SU-DHL-6 (cell line): ENCODE measurements around the gene IGF2BP3.

Source experiments
- H2AFZ ChIP-seq: fragments of 200-600 bp; sonication (generic); 2 replicates; pipeline ENCODE4 v1.6.1; 2014; ENCODE audit warnings: low read depth, mild to moderate bottlenecking, moderate library complexity, mixed read lengths, antibody characterized with exemption, low read length; ENCODE audit not compliant: severe bottlenecking
- H3F3A ChIP-seq: fragments of 200-600 bp; shearing (Covaris generic); 2 replicates; pipeline ENCODE4 v1.6.0; 2016; ENCODE audit warnings: antibody characterized with exemption, mild to moderate bottlenecking; ENCODE audit not compliant: insufficient read depth
- H3K27ac ChIP-seq: fragments of 200-600 bp; sonication (generic); 2 replicates; pipeline ENCODE4 v1.5.1; 2016; ENCODE audit warnings: low read depth, mild to moderate bottlenecking, low read length, moderate library complexity, mixed read lengths
- H3K27me3 ChIP-seq: fragments of 200-600 bp; sonication (generic), shearing (Covaris generic); 2 replicates; pipeline ENCODE4 v1.6.0; 2014; ENCODE audit warnings: mild to moderate bottlenecking, low read length
- H3K36me3 ChIP-seq: fragments of 200-600 bp; sonication (generic); 2 replicates; pipeline ENCODE4 v1.6.1; 2014; ENCODE audit warnings: mild to moderate bottlenecking, low read length, mixed read lengths
- H3K4me2 ChIP-seq: fragments of 300-600, 200-600 bp; shearing (Covaris generic), sonication (generic); 2 replicates; pipeline ENCODE4 v1.6.0; 2014; ENCODE audit warnings: low read length, low read depth, mild to moderate bottlenecking; ENCODE audit not compliant: poor library complexity, severe bottlenecking
- H3K4me3 ChIP-seq: fragments of 200-600 bp; sonication (generic); 2 replicates; pipeline ENCODE4 v1.5.1; 2014; ENCODE audit warnings: antibody characterized with exemption, low read length, mild to moderate bottlenecking, mixed read lengths; ENCODE audit not compliant: insufficient read depth, poor library complexity, severe bottlenecking
- H3K79me2 ChIP-seq: fragments of 200-600 bp; sonication (generic); 2 replicates; pipeline ENCODE4 v1.6.1; 2014; ENCODE audit warnings: mild to moderate bottlenecking, low read length, moderate library complexity; ENCODE audit not compliant: insufficient read depth
- H3K9ac ChIP-seq: fragments of 200-600 bp; sonication (generic); 2 replicates; pipeline ENCODE4 v1.7.0; 2014; ENCODE audit warnings: mild to moderate bottlenecking, low read length
- H3K9me2 ChIP-seq: fragments of 200-600 bp; sonication (generic); replicated peaks from 2 replicates; pipeline ENCODE4 v1.6.1; 2014; ENCODE audit warnings: low read length; ENCODE audit not compliant: insufficient read depth
- H3K9me3 ChIP-seq: fragments of 200-600 bp; sonication (generic); 2 replicates; pipeline ENCODE4 v1.6.1; 2014; ENCODE audit warnings: low read length, mixed read lengths; ENCODE audit not compliant: insufficient read depth
- H4K20me1 ChIP-seq: fragments of 200-600 bp; sonication (generic); 2 replicates; pipeline ENCODE4 v1.6.1; 2014; ENCODE audit warnings: low read depth, mild to moderate bottlenecking, antibody characterized with exemption, low read length, moderate library complexity, mixed read lengths
- CTCF ChIP-seq: fragments of 200-600 bp; sonication (generic); IDR thresholded peaks from one replicate; pipeline ENCODE4 v1.5.1; 2017; ENCODE audit warnings: antibody characterized with exemption, mild to moderate bottlenecking, low read length, moderate library complexity; ENCODE audit not compliant: insufficient read depth, poor library complexity, severe bottlenecking
- EZH2phosphoT487 ChIP-seq: fragments of 200-600 bp; sonication (generic), shearing (Covaris generic); conservative IDR thresholded peaks from 2 replicates; pipeline ENCODE4 v1.6.1; 2018; ENCODE audit warnings: mild to moderate bottlenecking, antibody characterized with exemption, low read length, moderate library complexity, mixed read lengths

Gene IGF2BP3

GRCh38 chr7:23341846-23342598, 128.3 kb downstream of the IGF2BP3 start:
- Histone ChIP-seq H3K4me3 (no peak overlapping the region), H3K9ac (no peak overlapping the region), H3K79me2 (no peaks in the 10 kb centered on the region), H3K27me3 (no peaks in the 10 kb centered on the region), H3F3A (peaks cover 27% of the 10 kb centered on the region), H4K20me1 (no peaks in the 10 kb centered on the region), H3K27ac (no peak overlapping the region), H3K9me3 (no peaks in the 10 kb centered on the region), H3K4me2 (no peak overlapping the region), H2AFZ (no peak overlapping the region), H3K36me3 (peaks cover 86% of the 10 kb centered on the region), H3K9me2 (no peaks in the 10 kb centered on the region)
- TF ChIP-seq EZH2phosphoT487 (no peak), CTCF (no peak)

- Histone ChIP-seq H3K27me3 (no peaks in the 10 kb centered on the region), H3K9ac (no peak overlapping the region), H3F3A (peaks cover 21% of the 10 kb centered on the region), H3K9me2 (no peaks in the 10 kb centered on the region), H3K79me2 (no peaks in the 10 kb centered on the region), H2AFZ (no peak overlapping the region), H3K4me2 (no peak overlapping the region), H4K20me1 (no peaks in the 10 kb centered on the region), H3K27ac (no peak overlapping the region), H3K9me3 (no peaks in the 10 kb centered on the region), H3K4me3 (no peak overlapping the region), H3K36me3 (peaks cover 79% of the 10 kb centered on the region)
- TF ChIP-seq EZH2phosphoT487 (no peak), CTCF (no peak)
Measured at GRCh38 chr7:23338863-23339262, 131.4 kb downstream of the IGF2BP3 start.

GRCh38 chr7:23338439-23338838, 131.9 kb downstream of the IGF2BP3 start:
- Histone ChIP-seq H3K79me2 (no peaks in the 10 kb centered on the region), H3K27ac (no peak overlapping the region), H3K36me3 (peaks cover 79% of the 10 kb centered on the region), H3K4me2 (no peak overlapping the region), H3K27me3 (no peaks in the 10 kb centered on the region), H3F3A (peaks cover 21% of the 10 kb centered on the region), H3K9ac (no peak overlapping the region), H3K9me2 (no peaks in the 10 kb centered on the region), H3K9me3 (no peaks in the 10 kb centered on the region), H2AFZ (no peak overlapping the region), H4K20me1 (no peaks in the 10 kb centered on the region), H3K4me3 (no peak overlapping the region)
- no peak for TF ChIP-seq CTCF
- no peak for TF ChIP-seq EZH2phosphoT487
